Measurements from ENCODE around the gene RAP1GAP2. TPM values are rescaled to one million over a fixed set of nuclear protein-coding genes. Genes with fewer than 3 reads are reported as not detected.
A peak's percentile ranks its signal among the peaks of the same experiment; 100 is the strongest.

The RAP1GAP2 gene
- total and polyA plus RNA-seq, 2 experiments from 2014 or later: 0.74 to 3.8 TPM

GRCh38 chr17:2935632-2936031 is 139.4 kb downstream of the RAP1GAP2 start:
- 77 to 78% methylated on average over 20 to 21 of the region's 21 CpGs for WGBS, 2 experiments (ENCODE audit: low coverage in 1 of 2, low lambda C conversion rate in 2 of 2, missing lambda C conversion rate in 2 of 2)
- H3K9me3 ChIP-seq (ENCODE audit: low read depth): no peaks in the 10 kb centered on the region
- no peak for DNase-seq
- no peaks in the 10 kb centered on the region for H3K9me2 ChIP-seq (ENCODE audit: insufficient read depth)
- TF ChIP-seq EZH2 (IDR thresholded peaks at IDR 0.05; ENCODE audit: insufficient read depth, poor library complexity, severe bottlenecking) (no peak), EZH2phosphoT487 (IDR thresholded peaks at IDR 0.05; ENCODE audit: insufficient read depth, low read depth) (no peak)
- H3K9ac ChIP-seq: no peak overlapping the region
- H3K79me2 ChIP-seq (ENCODE audit: insufficient read depth): no peaks in the 10 kb centered on the region
- in situ Hi-C loops (cut with MboI): no loop called here
- no peak overlapping the region for H3K4me3 ChIP-seq
- H3K27ac ChIP-seq: no peak overlapping the region
- H4K20me1 ChIP-seq (ENCODE audit: insufficient read depth): no peaks in the 10 kb centered on the region
- H3K4me2 ChIP-seq (ENCODE audit: unreplicated experiment): no peak overlapping the region
- H3K27me3 ChIP-seq (replicated peaks; ENCODE audit: insufficient read depth): no peaks in the 10 kb centered on the region
- H3K36me3 ChIP-seq (ENCODE audit: low read depth): no peaks in the 10 kb centered on the region
- H3K4me1 ChIP-seq (ENCODE audit: insufficient read depth): no peaks in the 10 kb centered on the region
- no peak overlapping the region for H2AFZ ChIP-seq
- H3F3A ChIP-seq (ENCODE audit: insufficient read depth): no peaks in the 10 kb centered on the region

- H3K36me3 ChIP-seq (ENCODE audit: low read depth): no peaks in the 10 kb centered on the region
- H3K27ac ChIP-seq: no peak overlapping the region
- no peak overlapping the region for H3K9ac ChIP-seq
- no peaks in the 10 kb centered on the region for H3K9me3 ChIP-seq (ENCODE audit: low read depth)
- DNase-seq: no peak
- no peaks in the 10 kb centered on the region for H3F3A ChIP-seq (ENCODE audit: insufficient read depth)
- WGBS, 2 experiments (ENCODE audit: low coverage in 1 of 2, low lambda C conversion rate in 2 of 2, missing lambda C conversion rate in 2 of 2): 83 to 93% methylated on average over 5 of the region's 5 CpGs
- no peak overlapping the region for H3K4me3 ChIP-seq
- H3K4me1 ChIP-seq (ENCODE audit: insufficient read depth): no peaks in the 10 kb centered on the region
- no peak for TF ChIP-seq EZH2 (IDR thresholded peaks at IDR 0.05; ENCODE audit: insufficient read depth, poor library complexity, severe bottlenecking)
- TF ChIP-seq EZH2phosphoT487 (IDR thresholded peaks at IDR 0.05; ENCODE audit: insufficient read depth, low read depth): no peak
- H3K4me2 ChIP-seq (ENCODE audit: unreplicated experiment): no peak overlapping the region
- no peak overlapping the region for H2AFZ ChIP-seq
- no peaks in the 10 kb centered on the region for H3K79me2 ChIP-seq (ENCODE audit: insufficient read depth)
- no peaks in the 10 kb centered on the region for H3K9me2 ChIP-seq (ENCODE audit: insufficient read depth)
- in situ Hi-C loops (cut with MboI): no loop called here
- no peaks in the 10 kb centered on the region for H4K20me1 ChIP-seq (ENCODE audit: insufficient read depth)
- H3K27me3 ChIP-seq (replicated peaks; ENCODE audit: insufficient read depth): no peaks in the 10 kb centered on the region
Measured at GRCh38 chr17:2936351-2936750, 140.1 kb downstream of the RAP1GAP2 start.

GRCh38 chr17:2936771-2937321 is 140.6 kb downstream of the RAP1GAP2 start:
- DNase-seq: peak; percentile 22
- Histone ChIP-seq H3K9me2 (ENCODE audit: insufficient read depth) (no peaks in the 10 kb centered on the region), H3K36me3 (ENCODE audit: low read depth) (no peaks in the 10 kb centered on the region), H3K4me1 (ENCODE audit: insufficient read depth) (no peaks in the 10 kb centered on the region), H3K9me3 (ENCODE audit: low read depth) (no peaks in the 10 kb centered on the region), H4K20me1 (ENCODE audit: insufficient read depth) (no peaks in the 10 kb centered on the region), H3F3A (ENCODE audit: insufficient read depth) (no peaks in the 10 kb centered on the region), H3K4me2 (ENCODE audit: unreplicated experiment) (no peak overlapping the region), H3K9ac (no peak overlapping the region), H3K27me3 (replicated peaks; ENCODE audit: insufficient read depth) (no peaks in the 10 kb centered on the region), H3K27ac (no peak overlapping the region), H2AFZ (no peak overlapping the region), H3K4me3 (no peak overlapping the region), H3K79me2 (ENCODE audit: insufficient read depth) (no peaks in the 10 kb centered on the region)
- WGBS, 2 experiments (ENCODE audit: low coverage in 1 of 2, low lambda C conversion rate in 2 of 2, missing lambda C conversion rate in 2 of 2): 14 to 21% methylated on average over 7 of the region's 7 CpGs
- in situ Hi-C loops (cut with MboI): no loop called here
- no peak for TF ChIP-seq EZH2 (IDR thresholded peaks at IDR 0.05; ENCODE audit: insufficient read depth, poor library complexity, severe bottlenecking)
- TF ChIP-seq EZH2phosphoT487 (IDR thresholded peaks at IDR 0.05; ENCODE audit: insufficient read depth, low read depth): no peak

- H3K9ac ChIP-seq: no peak overlapping the region
- H2AFZ ChIP-seq: no peak overlapping the region
- H3K27me3 ChIP-seq (replicated peaks; ENCODE audit: insufficient read depth): no peaks in the 10 kb centered on the region
- H4K20me1 ChIP-seq (ENCODE audit: insufficient read depth): no peaks in the 10 kb centered on the region
- H3F3A ChIP-seq (ENCODE audit: insufficient read depth): no peaks in the 10 kb centered on the region
- no peaks in the 10 kb centered on the region for H3K9me3 ChIP-seq (ENCODE audit: low read depth)
- TF ChIP-seq EZH2phosphoT487 (IDR thresholded peaks at IDR 0.05; ENCODE audit: insufficient read depth, low read depth) (no peak), EZH2 (IDR thresholded peaks at IDR 0.05; ENCODE audit: insufficient read depth, poor library complexity, severe bottlenecking) (no peak)
- H3K4me2 ChIP-seq (ENCODE audit: unreplicated experiment): no peak overlapping the region
- WGBS, 2 experiments (ENCODE audit: low coverage in 1 of 2, low lambda C conversion rate in 2 of 2, missing lambda C conversion rate in 2 of 2): 16 to 20% methylated on average over 10 of the region's 10 CpGs
- no peak overlapping the region for H3K27ac ChIP-seq
- no peaks in the 10 kb centered on the region for H3K4me1 ChIP-seq (ENCODE audit: insufficient read depth)
- DNase-seq: peak; percentile 64
- in situ Hi-C loops (cut with MboI): no loop called here
- H3K4me3 ChIP-seq: no peak overlapping the region
- no peaks in the 10 kb centered on the region for H3K79me2 ChIP-seq (ENCODE audit: insufficient read depth)
- H3K36me3 ChIP-seq (ENCODE audit: low read depth): no peaks in the 10 kb centered on the region
- H3K9me2 ChIP-seq (ENCODE audit: insufficient read depth): no peaks in the 10 kb centered on the region
Measured at GRCh38 chr17:2937331-2938003, 141.2 kb downstream of the RAP1GAP2 start.
